ENCODE results near the gene DMP1. TPM values are rescaled to one million over a fixed set of nuclear protein-coding genes. Genes with fewer than 3 reads are reported as not detected.

DMP1 gene
- total and polyA plus RNA-seq, 2 of the 8 experiments (the other 6 are each of a cell fraction or from before 2014, with no cell fraction given) = 0.05 to 0.17 TPM

DNA sequence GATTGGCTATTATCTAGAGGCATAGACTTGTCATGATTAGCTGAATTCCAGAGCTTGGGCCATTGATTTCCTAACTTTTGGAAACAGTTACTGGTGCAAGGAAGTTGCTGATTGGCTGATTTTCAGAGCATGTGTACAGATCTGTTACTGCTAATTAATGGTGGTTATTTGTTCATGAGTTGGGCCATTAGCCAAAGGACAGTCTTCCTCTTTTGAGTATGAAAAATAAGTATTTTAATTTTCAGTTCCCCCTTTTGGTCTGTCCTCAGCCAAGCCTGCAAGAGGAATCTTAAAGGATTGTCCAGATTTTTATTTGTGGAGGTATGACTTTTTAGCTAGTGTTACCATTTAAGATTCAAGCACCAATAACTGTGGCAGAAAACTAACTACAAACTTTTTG, 48.7 kb upstream of the DMP1 start:
- H2BK20ac ChIP-seq (ENCODE audit: low read length) = no peak overlapping the region
- no peaks in the 10 kb centered on the region for H3K9me3 ChIP-seq (ENCODE audit: insufficient read depth in 2 of 2, low read depth in 1 of 2, low read length in 1 of 2)
- H3K23me2 ChIP-seq (ENCODE audit: low read depth, low read length) = no peaks in the 10 kb centered on the region
- 0 out of 7 replicates have a peak, but pooled peaks cover 0 to 4% (median 1%) of the 10 kb centered on the region in 4 experiments for H3K4me1 ChIP-seq (replicated peaks in 1 of 4; ENCODE audit: control insufficient read depth in 3 of 4, insufficient read depth in 4 of 4, low read length in 3 of 4)
- H3K4ac ChIP-seq (replicated peaks; ENCODE audit: insufficient read length, low read depth, low read length) = no peak overlapping the region
- no peak overlapping the region for H4K5ac ChIP-seq (ENCODE audit: insufficient read length, low read depth, low read length)
- H3K27ac ChIP-seq (ENCODE audit: low read depth, low read length) = no peak overlapping the region
- H3K56ac ChIP-seq (replicated peaks; ENCODE audit: insufficient read length, low read depth, low read length) = no peak overlapping the region
- no peak overlapping the region for H4K91ac ChIP-seq (replicated peaks; ENCODE audit: insufficient read length, low read length)
- H2BK120ac ChIP-seq (replicated peaks; ENCODE audit: low read depth, low read length) = no peak overlapping the region
- H3K36me3 ChIP-seq (ENCODE audit: control insufficient read depth in 2 of 4, insufficient read depth in 4 of 4, low read length in 3 of 4) = no peaks in the 10 kb centered on the region; a peak in 1 of 8 replicates
- no peak for FAIRE-seq
- no peaks in the 10 kb centered on the region for H3K79me1 ChIP-seq (ENCODE audit: low read depth, low read length)
- no peak overlapping the region for H4K8ac ChIP-seq (ENCODE audit: extremely low read depth, insufficient read depth, low read length)
- H2AK5ac ChIP-seq (ENCODE audit: low read depth, low read length) = no peak overlapping the region
- TF ChIP-seq TEAD4 (IDR thresholded peaks at IDR 0.05; ENCODE audit: low read depth, low read length) (no peak), CHD1 (IDR thresholded peaks at IDR 0.05; ENCODE audit: low read depth, low read length) (no peak), NRF1 (IDR thresholded peaks at IDR 0.05; ENCODE audit: low read depth, low read length) (no peak), KDM5A (IDR thresholded peaks at IDR 0.05; ENCODE audit: low read length) (no peak), CBX5 (IDR thresholded peaks at IDR 0.05; ENCODE audit: low read depth, low read length) (no peak)
- TF ChIP-seq, protein P1, sequence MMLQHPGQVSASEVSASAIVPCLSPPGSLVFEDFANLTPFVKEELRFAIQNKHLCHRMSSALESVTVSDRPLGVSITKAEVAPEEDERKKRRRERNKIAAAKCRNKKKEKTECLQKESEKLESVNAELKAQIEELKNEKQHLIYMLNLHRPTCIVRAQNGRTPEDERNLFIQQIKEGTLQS (IDR thresholded peaks at IDR 0.05; ENCODE audit: insufficient read depth, low read depth, low read length) = no peak
- H3K27me3 ChIP-seq (replicated peaks in 1 of 4; ENCODE audit: control insufficient read depth in 3 of 4, extremely low read depth in 1 of 4, insufficient read depth in 3 of 4, low read length in 3 of 4) = no peaks in the 10 kb centered on the region
- H2BK5ac ChIP-seq (ENCODE audit: low read depth, low read length) = no peak overlapping the region
- no peak overlapping the region; the same call in 1 of the 2 replicates for H2AFZ ChIP-seq (ENCODE audit: low read length)
- no peak overlapping the region for H2BK12ac ChIP-seq (ENCODE audit: low read depth, low read length)
- no peak overlapping the region for H3K4me2 ChIP-seq (ENCODE audit: insufficient read depth in 1 of 2, low read depth in 2 of 2, low read length in 2 of 2)
- ChIA-PET POLR2A (ENCODE audit: partially characterized antibody) (no interaction called here), CTCF (ENCODE audit: partially characterized antibody) (interaction anchor here (0.7 to 0.8 kb wide), 2 partner anchors 52 to 135 kb away, joined by 3 to 4 read pairs; no protein-coding TSS in a partner anchor)
- H2BK15ac ChIP-seq (ENCODE audit: low read length) = no peak overlapping the region
- no peaks in the 10 kb centered on the region for H4K20me1 ChIP-seq (replicated peaks in 1 of 2; ENCODE audit: control insufficient read depth in 1 of 2, insufficient read depth in 2 of 2, low read length in 2 of 2)
- no peak overlapping the region for H3K14ac ChIP-seq (ENCODE audit: insufficient read length)
- H3K23ac ChIP-seq (ENCODE audit: insufficient read length) = no peak overlapping the region
- no peak overlapping the region for H3K18ac ChIP-seq (ENCODE audit: extremely low read depth, low read length)
- DNase-seq (ENCODE audit: low read depth in 1 of 2, low spot score in 2 of 2) = no peak
- H3K79me2 ChIP-seq (ENCODE audit: control insufficient read depth in 1 of 2, insufficient read depth in 2 of 2, low read length in 2 of 2) = no peaks in the 10 kb centered on the region
- H3K9ac ChIP-seq (replicated peaks in 1 of 4; ENCODE audit: extremely low read depth in 1 of 4, low read depth in 3 of 4, low read length in 3 of 4) = no peak overlapping the region
- no peak overlapping the region for H3K4me3 ChIP-seq (ENCODE audit: extremely low read depth in 1 of 4, insufficient read depth in 2 of 4, low read depth in 3 of 4, low read length in 4 of 4)
